NCI-H128 (cell line): Measurements from ENCODE around the gene DENND6A.
"Not testable (repeated sequence)": the region's sequence is repeated elsewhere in the genome, so short reads cannot be mapped to it uniquely, and the experiment has no call there.

Experiments used
- DNase-seq: peaks from one replicate; lab custom pipeline; 2025; ENCODE audit not compliant: unreplicated experiment; lab: John Stamatoyannopoulos, UW

DENND6A gene

GRCh38 chr3:57644740-57645139, 48.1 kb downstream of the DENND6A start:
- DNase-seq, result no peak

- no peak for DNase-seq
These were observed 55.5 kb downstream of the DENND6A start for GRCh38 chr3:57637391-57637790.

- DNase-seq, result not testable (repeated sequence)
These were observed 58.6 kb downstream of the DENND6A start for GRCh38 chr3:57634259-57634658.

GRCh38 chr3:57627976-57628375, 64.9 kb downstream of the DENND6A start:
- peak; percentile 39 for DNase-seq

- no peak for DNase-seq
These were observed 68.1 kb downstream of the DENND6A start for GRCh38 chr3:57624801-57625200.

- DNase-seq, result no peak
These were observed 70.5 kb downstream of the DENND6A start for GRCh38 chr3:57622362-57622761.

GRCh38 chr3:57617739-57618138, 75.1 kb downstream of the DENND6A start:
- no peak for DNase-seq

- DNase-seq, result no peak
These were observed 76.6 kb downstream of the DENND6A start for GRCh38 chr3:57616233-57616632.

GRCh38 chr3:57611870-57612269, 81.0 kb downstream of the DENND6A start:
- not testable (repeated sequence) for DNase-seq

GRCh38 chr3:57605683-57606082, 87.2 kb downstream of the DENND6A start:
- DNase-seq, result no peak

GRCh38 chr3:57604971-57605370, 87.9 kb downstream of the DENND6A start:
- DNase-seq, result no peak

- DNase-seq, result no peak
These were observed 92.7 kb downstream of the DENND6A start for GRCh38 chr3:57600195-57600594.

GRCh38 chr3:57598765-57599360, 94.0 kb downstream of the DENND6A start:
- no peak for DNase-seq

- DNase-seq, result peak; percentile 96
These were observed 95.6 kb downstream of the DENND6A start, which contains the start of gene ARF4 for GRCh38 chr3:57597127-57597923. TSS of gene ARF4 (minus strand) at chr3:57597344. CDS start at chr3:57597140, 204 bp downstream.

- no peak for DNase-seq
These were observed 96.3 kb downstream of the DENND6A start for GRCh38 chr3:57596495-57597126.

- no peak for DNase-seq
These were observed 98.3 kb downstream of the DENND6A start for GRCh38 chr3:57594576-57594975.

- DNase-seq, result no peak
These were observed 98.7 kb downstream of the DENND6A start for GRCh38 chr3:57594144-57594543.

- no peak for DNase-seq
These were observed 100.6 kb downstream of the DENND6A start for GRCh38 chr3:57592306-57592705.

GRCh38 chr3:57587905-57588304, 105.0 kb downstream of the DENND6A start:
- no peak for DNase-seq

- DNase-seq, result no peak
These were observed 106.1 kb downstream of the DENND6A start for GRCh38 chr3:57586778-57587177.

GRCh38 chr3:57583544-57583943, 109.3 kb downstream of the DENND6A start:
- DNase-seq, result no peak
